Measurements from ENCODE around the gene GPR65. TPM values are rescaled to one million over a fixed set of nuclear protein-coding genes. Genes with fewer than 3 reads are reported as not detected.

Gene GPR65
- total RNA-seq, 1 experiment from 2014 or later = not detected

DNA sequence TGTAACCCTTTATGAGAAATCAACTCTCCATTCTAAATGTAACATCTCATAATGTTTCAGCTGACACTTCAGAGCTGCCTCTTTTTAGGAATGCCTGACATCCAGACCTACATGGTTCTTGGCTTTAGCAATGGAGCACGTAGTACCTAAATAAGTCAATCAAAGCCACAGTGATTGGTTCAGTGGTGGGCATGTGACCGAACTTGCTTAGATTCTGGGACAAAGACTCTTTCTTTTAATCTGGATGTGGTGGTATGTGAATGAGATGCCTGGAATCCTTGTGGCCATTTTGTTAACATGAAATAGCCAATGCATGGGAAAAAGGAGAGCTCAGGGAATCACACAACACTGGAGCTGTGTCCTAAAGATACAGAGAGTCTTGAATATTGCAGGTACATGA, 11.8 kb downstream of the GPR65 start:
- H3K27ac Mint-ChIP-seq = no peak overlapping the region; a peak in 1 of 7 replicates

More for the DNA sequence above, 11.8 kb downstream of the GPR65 start:
- Histone ChIP-seq H3K9ac (ENCODE audit: extremely low read depth, insufficient read length, low read length) (no peak overlapping the region), H3K27me3 (ENCODE audit: insufficient read depth, low read length) (no peaks in the 10 kb centered on the region), H3K4me1 (ENCODE audit: insufficient read depth, low read length) (0 out of 2 replicates have a peak, but pooled peaks cover 5% of the 10 kb centered on the region), H2AFZ (ENCODE audit: low read length) (no peak overlapping the region), H3K79me1 (ENCODE audit: insufficient read depth, low read depth, low read length, poor library complexity, severe bottlenecking) (no peaks in the 10 kb centered on the region), H3K4me2 (ENCODE audit: insufficient read depth, insufficient read length, low read length) (no peak overlapping the region), H3K79me2 (ENCODE audit: insufficient read depth, low read length) (no peaks in the 10 kb centered on the region), H3K4ac (ENCODE audit: low read depth, low read length) (no peak overlapping the region), H3K27ac (ENCODE audit: insufficient read length, low read depth, low read length) (no peak overlapping the region), H3K23ac (ENCODE audit: insufficient read length, low read depth, low read length) (no peak overlapping the region), H2BK12ac (ENCODE audit: insufficient read length, low read depth, low read length) (no peak overlapping the region), H4K20me1 (ENCODE audit: control insufficient read depth, insufficient read depth, insufficient read length) (no peaks in the 10 kb centered on the region), H2BK15ac (ENCODE audit: low read depth, low read length) (no peak overlapping the region), H4K8ac (replicated peaks; ENCODE audit: insufficient read length, low read depth, low read length) (no peak overlapping the region), H3K18ac (ENCODE audit: insufficient read length, low read depth, low read length) (no peak overlapping the region), H3K56ac (ENCODE audit: insufficient read length, low read depth, low read length) (no peak overlapping the region), H2BK120ac (ENCODE audit: low read depth, low read length, poor library complexity, severe bottlenecking) (no peak overlapping the region), H2BK20ac (ENCODE audit: low read depth, low read length, poor library complexity, severe bottlenecking) (no peak overlapping the region), H4K5ac (ENCODE audit: insufficient read length, low read depth, low read length) (no peak overlapping the region), H3K23me2 (ENCODE audit: insufficient read length, low read depth, low read length, poor library complexity, severe bottlenecking) (no peaks in the 10 kb centered on the region), H2AK5ac (ENCODE audit: insufficient read length, low read length) (no peak overlapping the region), H3T11ph (ENCODE audit: low read length) (no peak overlapping the region), H2BK5ac (ENCODE audit: insufficient read length, low read length) (no peak overlapping the region), H3K14ac (ENCODE audit: insufficient read depth, low read length) (no peak overlapping the region), H3K9me3 (ENCODE audit: control insufficient read depth, low read depth, low read length) (no peaks in the 10 kb centered on the region), H4K91ac (ENCODE audit: insufficient read length, low read depth, low read length) (no peak overlapping the region)
- TF ChIP-seq, protein P1, sequence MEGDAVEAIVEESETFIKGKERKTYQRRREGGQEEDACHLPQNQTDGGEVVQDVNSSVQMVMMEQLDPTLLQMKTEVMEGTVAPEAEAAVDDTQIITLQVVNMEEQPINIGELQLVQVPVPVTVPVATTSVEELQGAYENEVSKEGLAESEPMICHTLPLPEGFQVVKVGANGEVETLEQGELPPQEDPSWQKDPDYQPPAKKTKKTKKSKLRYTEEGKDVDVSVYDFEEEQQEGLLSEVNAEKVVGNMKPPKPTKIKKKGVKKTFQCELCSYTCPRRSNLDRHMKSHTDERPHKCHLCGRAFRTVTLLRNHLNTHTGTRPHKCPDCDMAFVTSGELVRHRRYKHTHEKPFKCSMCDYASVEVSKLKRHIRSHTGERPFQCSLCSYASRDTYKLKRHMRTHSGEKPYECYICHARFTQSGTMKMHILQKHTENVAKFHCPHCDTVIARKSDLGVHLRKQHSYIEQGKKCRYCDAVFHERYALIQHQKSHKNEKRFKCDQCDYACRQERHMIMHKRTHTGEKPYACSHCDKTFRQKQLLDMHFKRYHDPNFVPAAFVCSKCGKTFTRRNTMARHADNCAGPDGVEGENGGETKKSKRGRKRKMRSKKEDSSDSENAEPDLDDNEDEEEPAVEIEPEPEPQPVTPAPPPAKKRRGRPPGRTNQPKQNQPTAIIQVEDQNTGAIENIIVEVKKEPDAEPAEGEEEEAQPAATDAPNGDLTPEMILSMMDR (conservative IDR thresholded peaks at IDR 0.05) = no peak
- Mint-ChIP-seq H3K9me3 (peaks cover 0 to 3% of the 10 kb centered on the region in 2 experiments; a peak in 2 of 5 replicates), H3K27me3 (ENCODE audit: low read depth) (no peaks in the 10 kb centered on the region; the same call in 1 of the 2 replicates), H3K4me3 (no peak overlapping the region), H3K36me3 (ENCODE audit: insufficient read depth in 1 of 3, low read depth in 3 of 3) (0 out of 7 replicates have a peak, but pooled peaks cover 0 to 4% (median 0%) of the 10 kb centered on the region in 3 experiments), H3K4me1 (peaks cover 3% of the 10 kb centered on the region in 2 experiments; a peak in 1 of 4 replicates)
- WGBS (ENCODE audit: extremely low coverage, insufficient read length, low lambda C conversion rate) = no CpG with 5 or more reads among the region's 2 CpGs
- DNase-seq = no peak
